ENCODE measurements around the gene LDHD.

Gene LDHD

GRCh38 chr16:75114179-75114945 is 2.2 kb downstream of the LDHD start:
- no peak for DNase-seq

- DNase-seq = no peak
These were observed 2.9 kb downstream of the LDHD start for GRCh38 chr16:75113541-75114121.

- no peak for DNase-seq
These were observed 3.7 kb downstream of the LDHD start for GRCh38 chr16:75112734-75113491.

GRCh38 chr16:75111961-75112733 is 4.4 kb downstream of the LDHD start:
- no peak for DNase-seq

- no peak for DNase-seq
These were observed 5.1 kb downstream of the LDHD start for GRCh38 chr16:75111514-75111940.

- peak; percentile 80 for DNase-seq
These were observed 5.7 kb downstream of the LDHD start for GRCh38 chr16:75110637-75111513.

- DNase-seq = no peak
These were observed 6.8 kb downstream of the LDHD start for GRCh38 chr16:75109732-75110243.

DNA sequence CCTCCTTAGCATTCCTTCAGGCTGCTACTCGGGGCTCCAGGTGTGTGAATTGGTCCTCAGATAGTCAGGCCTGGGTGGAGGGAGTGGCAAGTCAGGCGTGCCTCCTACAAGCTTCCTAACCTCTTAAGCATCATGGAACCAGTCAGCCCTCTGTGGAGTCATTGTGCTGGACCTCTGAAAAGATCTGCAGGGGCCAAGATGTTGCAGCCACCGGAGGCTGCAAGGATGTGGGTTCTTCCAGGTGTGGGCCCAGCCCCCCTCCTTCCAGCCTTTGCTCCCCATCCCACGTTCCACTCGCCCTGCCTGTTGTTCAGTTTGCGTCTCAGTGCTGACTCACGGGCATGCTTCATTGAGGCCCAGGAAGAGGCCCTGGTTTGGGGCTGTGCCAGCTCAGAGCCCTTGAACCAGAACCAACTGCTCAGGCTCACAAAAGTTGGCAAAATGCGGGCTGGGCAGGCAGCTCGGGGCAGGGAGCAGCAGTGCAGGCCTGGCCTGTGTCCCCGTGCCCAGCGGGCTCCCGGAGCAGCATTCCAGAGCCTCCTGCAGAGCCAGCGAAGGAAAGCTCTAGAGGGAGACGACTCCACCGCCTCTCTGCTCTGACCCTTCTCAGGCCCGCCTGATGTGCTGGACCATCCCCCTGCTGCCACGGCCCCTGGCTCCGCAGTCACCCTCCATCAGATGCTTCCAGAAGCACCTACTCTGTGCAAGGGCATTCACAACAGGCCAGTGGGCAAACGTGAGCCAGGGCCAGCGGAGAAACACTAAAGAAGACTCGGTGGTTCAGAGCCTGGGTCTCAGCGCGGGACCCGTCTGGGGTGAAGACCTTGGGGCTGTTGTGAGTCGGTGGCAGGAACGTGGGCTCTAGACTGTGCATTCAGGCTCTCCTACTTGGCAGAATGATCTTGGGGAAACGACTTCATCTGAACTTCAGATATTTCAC is 7.5 kb downstream of the LDHD start:
- peak; percentile 72 for DNase-seq

- no peak for DNase-seq
These were observed 9.1 kb downstream of the LDHD start for GRCh38 chr16:75107505-75107904.

- DNase-seq = no peak
These were observed 10.0 kb downstream of the LDHD start for GRCh38 chr16:75106351-75107274.

GRCh38 chr16:75105306-75106061 is 11.1 kb downstream of the LDHD start:
- no peak for DNase-seq

- no peak for DNase-seq
These were observed 11.7 kb downstream of the LDHD start for GRCh38 chr16:75104836-75105235.

DNA sequence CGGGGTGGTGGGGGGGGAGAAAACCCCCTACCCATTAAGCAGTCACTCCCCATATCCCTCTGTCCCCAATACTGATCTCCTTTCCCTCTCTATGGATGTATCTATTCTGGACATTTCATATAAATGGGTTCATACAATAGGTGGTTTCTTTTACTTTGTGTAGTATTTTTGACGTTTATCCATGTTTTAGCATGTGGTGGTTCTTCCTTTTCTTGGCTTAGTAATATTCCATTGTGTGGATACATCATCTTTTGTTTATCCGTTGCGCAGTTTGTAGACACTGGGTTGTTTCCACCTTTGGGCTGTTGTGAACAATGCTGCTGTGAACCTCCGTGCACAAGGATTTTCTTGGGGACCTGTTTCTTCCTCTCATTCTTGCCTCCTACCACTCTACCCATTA is 12.6 kb downstream of the LDHD start:
- DNase-seq = no peak

DNA sequence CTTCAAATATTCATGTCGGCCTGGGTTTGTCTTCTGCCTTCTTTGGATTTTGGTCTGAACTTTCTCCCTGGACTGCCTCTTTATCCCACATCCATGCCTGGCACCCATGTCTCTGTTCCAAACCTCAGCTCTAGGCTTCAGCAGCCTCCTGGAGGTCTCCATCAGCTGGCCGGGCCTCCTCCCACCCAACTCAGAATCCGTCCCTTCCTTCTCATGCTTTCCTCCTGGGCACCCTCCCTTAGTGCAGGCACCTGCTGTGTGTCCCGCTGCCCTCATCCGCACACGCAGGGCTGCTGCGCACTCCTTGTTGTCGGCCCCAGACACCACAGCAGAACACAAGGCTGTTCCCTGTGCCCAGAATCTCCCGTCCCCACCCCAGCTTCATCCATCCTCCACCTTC is 14.0 kb downstream of the LDHD start:
- no peak for DNase-seq

- no peak for DNase-seq
These were observed 14.9 kb downstream of the LDHD start for GRCh38 chr16:75101635-75102034.

- no peak for DNase-seq
These were observed 16.0 kb downstream of the LDHD start for GRCh38 chr16:75100603-75100990.

DNA sequence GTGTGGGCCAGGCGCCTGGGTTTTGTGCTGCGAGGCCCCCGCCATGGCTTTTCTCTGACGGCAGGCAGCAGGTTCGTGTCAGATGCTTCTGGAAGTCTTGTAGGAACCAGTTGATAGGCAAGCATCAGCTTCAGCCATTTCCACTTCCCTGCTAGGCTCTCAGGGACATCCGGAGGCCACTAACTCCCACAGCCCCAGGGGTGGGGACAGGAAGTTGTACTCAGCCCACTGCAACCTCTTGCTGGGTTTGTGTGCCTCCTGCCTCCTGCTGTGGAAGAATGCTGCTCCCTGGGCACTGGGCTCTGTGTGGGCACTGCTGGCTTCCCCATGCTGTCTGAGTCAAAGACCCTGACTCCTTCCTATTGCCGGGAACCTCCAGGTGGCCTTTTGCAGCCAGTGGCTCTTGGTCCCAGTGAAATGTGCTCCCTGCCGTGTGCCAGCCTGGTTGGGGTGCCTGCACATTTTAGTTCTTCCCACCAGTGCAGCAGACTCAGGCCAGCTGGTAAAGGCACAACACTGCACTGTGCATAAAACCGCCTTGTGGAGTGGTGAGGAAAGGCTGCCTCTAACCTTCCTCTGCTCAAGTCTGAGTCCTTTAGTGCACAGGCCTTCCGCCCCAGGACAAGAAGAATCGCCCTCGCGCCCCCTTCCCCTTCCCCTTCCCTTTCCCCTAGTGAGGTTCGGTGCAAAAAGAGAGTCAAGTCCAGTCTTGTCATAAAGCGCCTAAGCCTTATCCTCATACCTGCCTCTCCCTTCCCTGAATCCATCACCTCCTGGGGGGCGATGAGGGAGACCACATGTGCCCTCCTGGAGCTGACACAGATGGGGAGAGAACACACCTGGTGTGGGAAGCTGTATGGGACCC is 16.6 kb downstream of the LDHD start:
- no peak for DNase-seq

Measured in activated CD4-positive, alpha-beta T cell treated with anti-CD3 and anti-CD28 coated beads, Interleukin-2, amount 50 U/mL, for 1 hour (primary cell).